H7 (cell line): Measurements from ENCODE around the gene OTUD7B. TPM values are rescaled to one million over a fixed set of nuclear protein-coding genes. Genes with fewer than 3 reads are reported as not detected.

Source experiments
- DNase-seq: peaks from one replicate; pipeline ENCODE4 v3.0.0; 2012
- H3K27me3 ChIP-seq: 2 replicates; pipeline ENCODE4 v1.6.0; 2011; ENCODE audit warnings: mild to moderate bottlenecking, low read length; ENCODE audit not compliant: control insufficient read depth, insufficient read depth
- H3K36me3 ChIP-seq: replicated peaks from 2 replicates; pipeline ENCODE4 v1.5.1; 2011; ENCODE audit warnings: low read length; ENCODE audit not compliant: control insufficient read depth, insufficient read depth
- H3K4me3 ChIP-seq: 2 replicates; pipeline ENCODE4 v1.5.1; 2011; ENCODE audit warnings: low read depth, mild to moderate bottlenecking, control low read depth, low read length, moderate library complexity; ENCODE audit not compliant: insufficient read depth
- total RNA-seq: library from RNA; depleted of rRNA; stranded (reverse); fragments of >200 nt; shearing (Covaris generic); gene quantifications from 2 replicates; pipeline ENCODE4 v1.2.3, GENCODE V29; 2014

OTUD7B gene
- total RNA-seq, 1 experiment from 2014 or later: 17.4 TPM

- H3K36me3 ChIP-seq: peaks cover 27% of the 10 kb centered on the region
- peak; percentile 92 for DNase-seq
- H3K4me3 ChIP-seq: peak within 1 kb of the TSS; percentile 95
- no peaks in the 10 kb centered on the region for H3K27me3 ChIP-seq
These were observed 82.7 kb downstream of the OTUD7B start, which contains the start of gene SF3B4 for GRCh38 chr1:149927563-149928400. SF3B4 (minus strand) TSS chr1:149927803; CDS start chr1:149927759, 44 bp downstream.

GRCh38 chr1:149927056-149927562 is 83.4 kb downstream of the OTUD7B start:
- peaks cover 27% of the 10 kb centered on the region for H3K36me3 ChIP-seq
- H3K27me3 ChIP-seq: no peaks in the 10 kb centered on the region
- peak overlapping the region; percentile 95 for H3K4me3 ChIP-seq
- DNase-seq: no peak

GRCh38 chr1:149926296-149926695 is 84.2 kb downstream of the OTUD7B start:
- H3K27me3 ChIP-seq: no peaks in the 10 kb centered on the region
- no peak overlapping the region for H3K4me3 ChIP-seq
- no peak for DNase-seq
- H3K36me3 ChIP-seq: peaks cover 27% of the 10 kb centered on the region

GRCh38 chr1:149925751-149926150 is 84.8 kb downstream of the OTUD7B start:
- Histone ChIP-seq H3K27me3 (no peaks in the 10 kb centered on the region), H3K4me3 (no peak overlapping the region), H3K36me3 (peaks cover 27% of the 10 kb centered on the region)
- no peak for DNase-seq

GRCh38 chr1:149925345-149925744 is 85.2 kb downstream of the OTUD7B start:
- H3K4me3 ChIP-seq: no peak overlapping the region

GRCh38 chr1:149923626-149924025 is 86.9 kb downstream of the OTUD7B start:
- Histone ChIP-seq H3K27me3 (no peaks in the 10 kb centered on the region), H3K36me3 (peaks cover 27% of the 10 kb centered on the region), H3K4me3 (no peak overlapping the region)
- no peak for DNase-seq

More at GRCh38 chr1:149925345-149925744, 85.2 kb downstream of the OTUD7B start:
- no peak for DNase-seq
- Histone ChIP-seq H3K36me3 (peaks cover 27% of the 10 kb centered on the region), H3K27me3 (no peaks in the 10 kb centered on the region)

- H3K27me3 ChIP-seq: peaks cover 2% of the 10 kb centered on the region
- H3K36me3 ChIP-seq: peaks cover 3% of the 10 kb centered on the region; the same call in 1 of the 2 replicates
- H3K4me3 ChIP-seq: peak within 1 kb of the TSS; percentile 84
- peak; percentile 96 for DNase-seq
These were observed 92.9 kb downstream of the OTUD7B start, which contains the start of gene SV2A for GRCh38 chr1:149917571-149918144. SV2A (minus strand) TSS chr1:149917844; CDS start chr1:149913840, 4,004 bp downstream.

GRCh38 chr1:149916898-149917252 is 93.7 kb downstream of the OTUD7B start:
- DNase-seq: peak; percentile 43
- peaks cover 2% of the 10 kb centered on the region for H3K27me3 ChIP-seq
- peaks cover 3% of the 10 kb centered on the region; the same call in 1 of the 2 replicates for H3K36me3 ChIP-seq
- H3K4me3 ChIP-seq: peak overlapping the region; percentile 84

- no peak for DNase-seq
- peak overlapping the region; percentile 84 for H3K4me3 ChIP-seq
These were observed 94.2 kb downstream of the OTUD7B start for GRCh38 chr1:149916193-149916897.

GRCh38 chr1:149915429-149916192 is 94.9 kb downstream of the OTUD7B start:
- H3K36me3 ChIP-seq: peaks cover 4% of the 10 kb centered on the region
- no peak overlapping the region for H3K4me3 ChIP-seq
- H3K27me3 ChIP-seq: peaks cover 2% of the 10 kb centered on the region
- DNase-seq: no peak

More at GRCh38 chr1:149916193-149916897, 94.2 kb downstream of the OTUD7B start:
- peaks cover 2% of the 10 kb centered on the region for H3K27me3 ChIP-seq
- peaks cover 4% of the 10 kb centered on the region for H3K36me3 ChIP-seq

GRCh38 chr1:149914545-149914944 is 96.0 kb downstream of the OTUD7B start:
- no peak for DNase-seq
- H3K4me3 ChIP-seq: no peak overlapping the region
- peaks cover 4% of the 10 kb centered on the region for H3K36me3 ChIP-seq
- H3K27me3 ChIP-seq: peaks cover 2% of the 10 kb centered on the region

GRCh38 chr1:149906570-149907075 is 103.9 kb downstream of the OTUD7B start:
- Histone ChIP-seq H3K36me3 (peaks cover 3% of the 10 kb centered on the region), H3K27me3 (no peaks in the 10 kb centered on the region), H3K4me3 (no peak overlapping the region)
- DNase-seq: no peak

- Histone ChIP-seq H3K36me3 (peaks cover 2% of the 10 kb centered on the region), H3K27me3 (peaks cover 2% of the 10 kb centered on the region; the same call in 1 of the 2 replicates), H3K4me3 (no peak overlapping the region)
- DNase-seq: peak; percentile 69
These were observed 106.6 kb downstream of the OTUD7B start for GRCh38 chr1:149903836-149904491.
